NCI-H1105 (cell line): ENCODE data around the gene RBM33.
"Not testable (repeated sequence)": the region's sequence is repeated elsewhere in the genome, so short reads cannot be mapped to it uniquely, and the experiment has no call there.

ENCODE experiments used
- DNase-seq: peaks from one replicate; lab custom pipeline; 2025; lab: John Stamatoyannopoulos, UW

RBM33 gene

GRCh38 chr7:155690655-155691054 is 46.2 kb downstream of the RBM33 start:
- DNase-seq = not testable (repeated sequence)

GRCh38 chr7:155692317-155692716 is 47.9 kb downstream of the RBM33 start:
- no peak for DNase-seq

GRCh38 chr7:155693826-155694225 is 49.4 kb downstream of the RBM33 start:
- DNase-seq = no peak

- DNase-seq = no peak
These were observed 50.4 kb downstream of the RBM33 start for GRCh38 chr7:155694851-155695250.

GRCh38 chr7:155696747-155697146 is 52.3 kb downstream of the RBM33 start:
- no peak for DNase-seq

- DNase-seq = no peak
These were observed 54.2 kb downstream of the RBM33 start for GRCh38 chr7:155698633-155699032.

- DNase-seq = no peak
These were observed 54.7 kb downstream of the RBM33 start for GRCh38 chr7:155699180-155699579.

- no peak for DNase-seq
These were observed 56.4 kb downstream of the RBM33 start for GRCh38 chr7:155700847-155701246.

GRCh38 chr7:155701972-155702544 is 57.6 kb downstream of the RBM33 start:
- no peak for DNase-seq

GRCh38 chr7:155702616-155703015 is 58.2 kb downstream of the RBM33 start:
- no peak for DNase-seq

- DNase-seq = no peak
These were observed 61.3 kb downstream of the RBM33 start for GRCh38 chr7:155705623-155706360.

- no peak for DNase-seq
These were observed 61.9 kb downstream of the RBM33 start for GRCh38 chr7:155706376-155706775.

- no peak for DNase-seq
These were observed 65.0 kb downstream of the RBM33 start for GRCh38 chr7:155709453-155709852.

GRCh38 chr7:155710031-155710430 is 65.6 kb downstream of the RBM33 start:
- DNase-seq = no peak

GRCh38 chr7:155710530-155710929 is 66.1 kb downstream of the RBM33 start:
- DNase-seq = no peak

GRCh38 chr7:155711081-155711480 is 66.6 kb downstream of the RBM33 start:
- no peak for DNase-seq

- no peak for DNase-seq
These were observed 68.9 kb downstream of the RBM33 start for GRCh38 chr7:155713384-155713783.

- no peak for DNase-seq
These were observed 70.2 kb downstream of the RBM33 start for GRCh38 chr7:155714702-155715101.

GRCh38 chr7:155715111-155715805 is 70.8 kb downstream of the RBM33 start:
- DNase-seq = no peak

- no peak for DNase-seq
These were observed 72.7 kb downstream of the RBM33 start for GRCh38 chr7:155717010-155717744.

- no peak for DNase-seq
These were observed 76.6 kb downstream of the RBM33 start for GRCh38 chr7:155721056-155721455.

GRCh38 chr7:155722118-155722517 is 77.7 kb downstream of the RBM33 start:
- no peak for DNase-seq

GRCh38 chr7:155722936-155723335 is 78.5 kb downstream of the RBM33 start:
- DNase-seq = no peak
